NOMO-1 treated with DMSO at 0.1 percent for 48 hours (cell line): ENCODE results near the gene GPC5.
"Not testable (repeated sequence)": the region's sequence is repeated elsewhere in the genome, so short reads cannot be mapped to it uniquely, and the experiment has no call there.

Experiments
- DNase-seq: peaks from one replicate; lab custom pipeline; 2025; ENCODE audit not compliant: unreplicated experiment; lab: John Stamatoyannopoulos, UW

GPC5 gene

GRCh38 chr13:91368676-91369440 is 29.6 kb upstream of the GPC5 start:
- no peak for DNase-seq

- no peak for DNase-seq
These were observed 29.0 kb upstream of the GPC5 start for GRCh38 chr13:91369441-91369831.

GRCh38 chr13:91370501-91370900 is 27.9 kb upstream of the GPC5 start:
- DNase-seq = no peak

- DNase-seq = no peak
These were observed 25.5 kb upstream of the GPC5 start for GRCh38 chr13:91372911-91373310.

- peak; percentile 88 for DNase-seq
These were observed 23.2 kb upstream of the GPC5 start for GRCh38 chr13:91375116-91375729.

- peak; percentile 24 for DNase-seq
These were observed 17.1 kb upstream of the GPC5 start for GRCh38 chr13:91381371-91381770.

GRCh38 chr13:91383836-91384235 is 14.6 kb upstream of the GPC5 start:
- DNase-seq = no peak

- no peak for DNase-seq
These were observed 13.5 kb upstream of the GPC5 start for GRCh38 chr13:91384896-91385295.

- no peak for DNase-seq
These were observed 9.2 kb upstream of the GPC5 start for GRCh38 chr13:91389186-91389585.

GRCh38 chr13:91397595-91397994 is 826 bp upstream of the GPC5 start:
- DNase-seq = no peak

- DNase-seq = no peak
These were observed 1.0 kb downstream of the GPC5 start for GRCh38 chr13:91399189-91400062.

- DNase-seq = peak; percentile 21
These were observed 1.6 kb downstream of the GPC5 start for GRCh38 chr13:91400063-91400399.

GRCh38 chr13:91400671-91401070 is 2.2 kb downstream of the GPC5 start:
- DNase-seq = no peak

- DNase-seq = peak; percentile 86
These were observed 3.5 kb downstream of the GPC5 start for GRCh38 chr13:91401920-91402319.

GRCh38 chr13:91405240-91405639 is 6.8 kb downstream of the GPC5 start:
- no peak for DNase-seq

- peak; percentile 55 for DNase-seq
These were observed 8.2 kb downstream of the GPC5 start for GRCh38 chr13:91406619-91407018.

GRCh38 chr13:91408971-91409370 is 10.6 kb downstream of the GPC5 start:
- DNase-seq = no peak

- DNase-seq = not testable (repeated sequence)
These were observed 18.2 kb downstream of the GPC5 start for GRCh38 chr13:91416579-91416978.

- DNase-seq = no peak
These were observed 19.4 kb downstream of the GPC5 start for GRCh38 chr13:91417660-91418325.

GRCh38 chr13:91426913-91427312 is 28.5 kb downstream of the GPC5 start:
- no peak for DNase-seq

- DNase-seq = not testable (repeated sequence)
These were observed 40.3 kb downstream of the GPC5 start for GRCh38 chr13:91438674-91439073.
